ENCODE data around the gene FCHSD1.

FCHSD1 gene

DNA sequence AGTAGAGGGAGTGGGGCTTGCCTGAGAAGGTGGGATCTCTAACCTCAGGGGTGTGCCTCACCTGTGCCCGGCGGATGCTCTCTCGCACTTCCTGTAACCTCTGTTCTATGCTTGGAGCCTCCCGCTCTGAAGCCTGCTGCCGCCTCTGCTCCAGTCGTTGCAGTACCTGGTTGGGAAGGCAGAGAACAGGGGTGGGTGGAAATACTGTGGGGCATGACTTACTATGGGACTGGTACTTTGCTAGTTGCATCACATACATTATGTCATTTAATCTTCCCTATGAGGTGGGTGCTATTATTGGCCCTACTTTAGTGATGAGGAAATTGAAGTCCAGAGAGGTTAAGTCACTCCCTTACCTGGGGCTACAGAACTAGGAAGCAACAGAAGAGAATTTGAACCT is 5.2 kb downstream of the FCHSD1 start:
- DNase-seq (ENCODE audit: low read depth): no peak
- no peak overlapping the region for H3K4me3 ChIP-seq (ENCODE audit: low read depth, low read length)
- TF ChIP-seq, protein P1, sequence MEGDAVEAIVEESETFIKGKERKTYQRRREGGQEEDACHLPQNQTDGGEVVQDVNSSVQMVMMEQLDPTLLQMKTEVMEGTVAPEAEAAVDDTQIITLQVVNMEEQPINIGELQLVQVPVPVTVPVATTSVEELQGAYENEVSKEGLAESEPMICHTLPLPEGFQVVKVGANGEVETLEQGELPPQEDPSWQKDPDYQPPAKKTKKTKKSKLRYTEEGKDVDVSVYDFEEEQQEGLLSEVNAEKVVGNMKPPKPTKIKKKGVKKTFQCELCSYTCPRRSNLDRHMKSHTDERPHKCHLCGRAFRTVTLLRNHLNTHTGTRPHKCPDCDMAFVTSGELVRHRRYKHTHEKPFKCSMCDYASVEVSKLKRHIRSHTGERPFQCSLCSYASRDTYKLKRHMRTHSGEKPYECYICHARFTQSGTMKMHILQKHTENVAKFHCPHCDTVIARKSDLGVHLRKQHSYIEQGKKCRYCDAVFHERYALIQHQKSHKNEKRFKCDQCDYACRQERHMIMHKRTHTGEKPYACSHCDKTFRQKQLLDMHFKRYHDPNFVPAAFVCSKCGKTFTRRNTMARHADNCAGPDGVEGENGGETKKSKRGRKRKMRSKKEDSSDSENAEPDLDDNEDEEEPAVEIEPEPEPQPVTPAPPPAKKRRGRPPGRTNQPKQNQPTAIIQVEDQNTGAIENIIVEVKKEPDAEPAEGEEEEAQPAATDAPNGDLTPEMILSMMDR (IDR thresholded peaks at IDR 0.05; ENCODE audit: control insufficient read depth, extremely low read depth, insufficient read depth): no peak

DNA sequence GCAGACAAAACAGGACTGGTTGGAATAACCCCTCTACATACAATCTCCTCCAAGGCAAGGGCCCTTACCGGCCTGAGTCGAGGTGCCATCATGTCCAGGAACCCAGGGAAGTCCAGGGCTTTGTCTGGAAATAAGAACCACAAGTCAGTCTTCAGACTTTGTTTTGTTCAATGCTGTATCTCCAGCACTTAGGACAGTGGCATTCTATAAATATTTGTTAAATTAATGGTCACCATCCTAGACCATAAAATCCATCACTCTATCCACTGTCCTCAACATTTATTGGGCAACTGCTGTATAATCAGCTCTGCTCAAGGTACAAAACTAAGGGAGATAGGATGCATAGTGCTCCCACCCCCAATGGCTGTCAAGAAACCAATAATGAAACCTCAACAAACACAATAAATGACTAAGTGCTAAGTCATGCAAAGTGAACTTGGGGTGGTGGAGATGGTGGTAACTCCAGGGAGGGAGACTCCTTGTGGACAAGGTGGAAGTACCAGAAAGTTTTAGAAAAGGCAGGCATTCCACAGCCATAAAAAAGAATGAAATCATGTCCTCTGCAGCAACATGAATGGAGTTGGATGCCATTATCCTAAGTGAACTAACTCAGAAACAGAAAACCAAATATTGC is 9.5 kb downstream of the FCHSD1 start:
- no peak for DNase-seq (ENCODE audit: low read depth)
- H3K4me3 ChIP-seq (ENCODE audit: low read depth, low read length): no peak overlapping the region
- TF ChIP-seq, protein P1 (IDR thresholded peaks at IDR 0.05; ENCODE audit: control insufficient read depth, extremely low read depth, insufficient read depth): no peak

DNA sequence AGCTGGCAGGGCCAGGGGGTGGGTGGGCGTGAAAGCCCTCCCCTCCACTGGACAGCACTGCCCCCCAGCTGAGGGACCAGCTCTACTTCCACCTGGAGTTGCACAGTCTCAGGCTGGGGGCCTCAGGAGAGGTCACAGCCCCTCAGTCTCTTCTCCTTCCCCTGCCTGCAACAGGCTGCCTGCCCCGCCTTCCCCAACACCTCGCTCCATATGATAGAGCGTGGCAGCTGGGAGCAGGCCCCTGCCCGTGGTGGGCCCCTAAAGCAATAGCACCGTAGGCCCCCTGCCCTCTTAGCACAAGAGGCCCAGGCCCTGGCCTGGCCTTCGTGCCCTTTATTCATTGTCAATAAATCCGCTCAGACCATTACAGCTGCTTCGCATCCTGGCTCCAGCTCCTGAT is 10.5 kb downstream of the FCHSD1 start:
- DNase-seq (ENCODE audit: low read depth): no peak
- H3K4me3 ChIP-seq (ENCODE audit: low read depth, low read length): no peak overlapping the region
- TF ChIP-seq, protein P1 (IDR thresholded peaks at IDR 0.05; ENCODE audit: control insufficient read depth, extremely low read depth, insufficient read depth): no peak

DNA sequence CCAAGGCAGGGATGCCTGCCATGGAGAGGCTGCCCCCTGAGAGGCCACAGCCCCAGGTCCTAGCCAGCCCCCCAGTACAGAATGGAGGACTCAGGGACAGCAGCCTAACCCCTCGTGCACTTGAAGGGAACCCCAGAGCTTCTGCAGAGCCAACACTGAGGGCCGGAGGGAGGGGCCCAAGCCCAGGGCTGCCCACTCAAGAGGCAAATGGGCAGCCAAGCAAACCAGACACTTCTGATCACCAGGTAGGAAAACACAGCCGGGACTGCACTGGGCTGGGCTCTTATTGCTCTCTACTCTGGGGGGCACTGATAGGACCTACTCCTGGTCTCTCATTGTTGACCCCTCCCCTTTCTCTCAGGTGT is 11.2 kb downstream of the FCHSD1 start:
- DNase-seq (ENCODE audit: low read depth): no peak
- TF ChIP-seq, protein P1 (IDR thresholded peaks at IDR 0.05; ENCODE audit: control insufficient read depth, extremely low read depth, insufficient read depth): no peak
- H3K4me3 ChIP-seq (ENCODE audit: low read depth, low read length): no peak overlapping the region

DNA sequence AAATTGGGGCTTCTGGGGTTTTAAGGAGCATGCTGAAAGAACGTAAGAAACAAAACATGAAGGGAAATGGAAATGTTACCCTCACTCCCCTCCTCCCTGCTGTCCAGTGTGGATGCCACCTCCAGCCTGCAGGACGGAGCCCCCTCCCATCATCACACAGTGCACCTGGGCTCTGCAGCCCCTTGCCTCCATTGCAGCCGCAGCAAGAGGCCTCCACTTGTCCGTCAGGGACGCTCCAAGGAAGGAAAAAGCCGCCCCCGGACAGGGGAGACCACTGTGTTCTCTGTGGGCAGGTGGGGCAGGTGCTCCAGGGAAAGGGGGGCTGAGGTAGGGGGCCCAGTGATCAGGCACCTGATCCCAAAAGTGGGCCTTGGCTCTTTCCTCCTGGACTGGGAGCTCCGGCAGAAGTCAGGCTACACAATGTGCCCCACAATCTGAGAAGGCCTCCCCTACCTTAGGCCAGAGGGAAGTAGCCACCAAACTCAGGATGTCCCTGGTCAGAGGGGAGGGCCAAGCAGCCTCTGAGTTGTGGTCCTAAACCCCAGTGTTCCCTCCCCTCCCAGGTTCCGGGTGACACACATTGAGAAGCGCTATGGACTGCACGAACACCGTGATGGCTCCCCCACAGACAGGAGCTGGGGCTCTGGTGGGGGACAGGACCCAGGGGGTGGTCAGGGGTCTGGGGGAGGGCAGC is 11.7 kb downstream of the FCHSD1 start:
- DNase-seq (ENCODE audit: low read depth): no peak
- TF ChIP-seq, protein P1 (IDR thresholded peaks at IDR 0.05; ENCODE audit: control insufficient read depth, extremely low read depth, insufficient read depth): no peak
- no peak overlapping the region for H3K4me3 ChIP-seq (ENCODE audit: low read depth, low read length)

DNA sequence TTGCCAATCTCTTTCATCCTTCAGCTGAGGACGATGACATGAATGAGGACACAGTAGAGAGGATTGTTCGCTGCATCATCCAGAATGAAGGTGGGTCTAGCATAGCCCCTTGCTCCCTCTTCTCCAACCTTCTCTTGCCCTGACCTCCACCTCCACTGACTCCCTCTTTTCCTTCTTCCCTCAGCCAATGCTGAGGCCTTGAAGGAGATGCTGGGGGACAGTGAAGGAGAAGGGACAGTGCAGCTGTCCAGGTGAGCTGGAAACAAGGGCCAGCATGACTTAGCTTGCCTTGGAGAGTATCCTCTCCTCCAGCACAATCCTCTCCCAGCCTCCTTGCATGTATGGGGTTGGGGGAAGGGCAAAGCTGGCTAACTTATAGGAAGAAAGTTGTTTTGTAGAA is 12.4 kb downstream of the FCHSD1 start:
- no peak for DNase-seq (ENCODE audit: low read depth)
- no peak overlapping the region for H3K4me3 ChIP-seq (ENCODE audit: low read depth, low read length)
- TF ChIP-seq, protein P1 (IDR thresholded peaks at IDR 0.05; ENCODE audit: control insufficient read depth, extremely low read depth, insufficient read depth): no peak

Measured in LNCaP clone FGC (cell line).